Keratinocyte (primary cell): ENCODE measurements around the gene TBX18.

Experiments used
- CTCF ChIP-seq, 3 experiments: IDR thresholded peaks in 1 of 3; conservative IDR thresholded peaks in 1 of 3; optimal IDR thresholded peaks in 1 of 3; 2 replicates in 2 of 3; 3 replicates in 1 of 3; pipeline versions ENCODE3 to v1.5.1; 2011; ENCODE audit warnings: low read length in 3 of 3, mild to moderate bottlenecking in 3 of 3, moderate library complexity in 2 of 3, control low read depth in 1 of 3, inconsistent platforms in 1 of 3; ENCODE audit not compliant: insufficient read depth in 2 of 3; ENCODE audit errors: extremely low read depth in 1 of 3
- EZH2 ChIP-seq: IDR thresholded peaks from one replicate; pipeline ENCODE4 v1.6.1; 2012; ENCODE audit warnings: inconsistent platforms, mild to moderate bottlenecking, low read length, moderate library complexity

GRCh38 chr6:84665401-84665800 lies 99.0 kb downstream of the TBX18 start:
- TF ChIP-seq CTCF (optimal IDR thresholded peaks at IDR 0.05 in 1 of 3, IDR thresholded peaks at IDR 0.05 in 1 of 3, conservative IDR thresholded peaks at IDR 0.05 in 1 of 3; ENCODE audit: extremely low read depth in 1 of 3, insufficient read depth in 2 of 3, low read length in 3 of 3) (no peak), EZH2 (no peak)
